Hepatic stellate cell (primary cell): ENCODE data around the gene HNRNPAB.
"Not testable (repeated sequence)": the region's sequence is repeated elsewhere in the genome, so short reads cannot be mapped to it uniquely, and the experiment has no call there.

Source experiments
- DNase-seq: peaks from one replicate; pipeline ENCODE4 v3.0.0; 2011; ENCODE audit warnings: low spot score

HNRNPAB gene

GRCh38 chr5:178196986-178197385 is 7.3 kb upstream of the HNRNPAB start:
- no peak for DNase-seq

GRCh38 chr5:178198151-178198550 is 6.2 kb upstream of the HNRNPAB start:
- DNase-seq = not testable (repeated sequence)

- DNase-seq = no peak
Measured at GRCh38 chr5:178198706-178199105, 5.6 kb upstream of the HNRNPAB start.

GRCh38 chr5:178199581-178200434 is 4.5 kb upstream of the HNRNPAB start:
- DNase-seq = no peak

GRCh38 chr5:178201221-178201926 is 3.0 kb upstream of the HNRNPAB start:
- no peak for DNase-seq

GRCh38 chr5:178201927-178202235 is 2.5 kb upstream of the HNRNPAB start:
- no peak for DNase-seq

GRCh38 chr5:178202541-178202940 is 1.8 kb upstream of the HNRNPAB start:
- no peak for DNase-seq

GRCh38 chr5:178203670-178204181 is 607 bp upstream of the HNRNPAB start:
- no peak for DNase-seq

- peak; percentile 93 for DNase-seq
Measured at GRCh38 chr5:178204935-178205748, 809 bp downstream of the HNRNPAB start.

GRCh38 chr5:178205749-178206047 is 1.4 kb downstream of the HNRNPAB start:
- no peak for DNase-seq

GRCh38 chr5:178206166-178207101 is 2.1 kb downstream of the HNRNPAB start:
- DNase-seq = no peak

GRCh38 chr5:178207183-178207916 is 3.0 kb downstream of the HNRNPAB start:
- DNase-seq = no peak

GRCh38 chr5:178207917-178208280 is 3.6 kb downstream of the HNRNPAB start:
- no peak for DNase-seq

- DNase-seq = peak; percentile 38
Measured at GRCh38 chr5:178208540-178209227, 4.4 kb downstream of the HNRNPAB start.

GRCh38 chr5:178209334-178210072 is 5.2 kb downstream of the HNRNPAB start:
- no peak for DNase-seq

- DNase-seq = no peak
Measured at GRCh38 chr5:178210073-178210535, 5.8 kb downstream of the HNRNPAB start.

GRCh38 chr5:178210686-178211085 is 6.4 kb downstream of the HNRNPAB start:
- no peak for DNase-seq

GRCh38 chr5:178211095-178212048 is 7.0 kb downstream of the HNRNPAB start:
- DNase-seq = no peak
